ENCODE results near the gene ADGRG2. TPM values are rescaled to one million over a fixed set of nuclear protein-coding genes. Genes with fewer than 3 reads are reported as not detected.

The ADGRG2 gene
- total RNA-seq, 4 donors from 2014 or later: 0.83 to 2.7 (median 2.1) TPM

DNA sequence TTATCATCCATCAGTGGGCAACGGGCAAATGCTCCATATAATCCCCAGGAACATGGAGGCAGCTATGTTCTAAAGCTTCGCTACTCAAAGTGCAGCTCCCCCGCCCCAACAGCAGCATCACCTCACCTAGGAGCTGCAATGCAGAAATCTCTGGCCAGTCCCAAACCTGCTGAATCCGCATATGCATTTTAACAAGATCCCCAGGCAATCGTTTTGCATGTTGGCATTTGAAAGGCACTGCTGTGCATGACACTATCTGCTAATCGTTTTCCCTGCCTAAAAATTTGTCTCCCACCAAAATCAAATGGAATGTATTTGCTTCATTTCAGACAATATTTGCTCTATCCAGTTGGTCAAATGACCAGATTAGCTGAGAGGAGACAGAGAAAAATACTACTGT is 15.2 kb downstream of the ADGRG2 start:
- H3K36me3 ChIP-seq: no peaks in the 10 kb centered on the region
- intact Hi-C loops (cut with DNase I): no loop called here
- peaks cover 0 to 9% (median 0%) of the 10 kb centered on the region in 4 donors for H3K27me3 ChIP-seq
- WGBS: 18% methylated on average over 6 of the region's 6 CpGs
- TF ChIP-seq POLR2A (IDR thresholded peaks at IDR 0.05; ENCODE audit: low read depth) (no peak), EP300 (IDR thresholded peaks at IDR 0.05) (no peak), CTCF (IDR thresholded peaks at IDR 0.05) (no peak), POLR2AphosphoS5 (IDR thresholded peaks at IDR 0.05) (no peak)
- H3K27ac ChIP-seq (replicated peaks in 1 of 4): no peak overlapping the region
- DNase-seq (ENCODE audit: extremely low spot score): no peak
- no peak overlapping the region for H3K4me3 ChIP-seq
- no peaks in the 10 kb centered on the region for H3K4me1 ChIP-seq
- H3K9me3 ChIP-seq: no peaks in the 10 kb centered on the region

- intact Hi-C loops (cut with DNase I): no loop called here
- Histone ChIP-seq H3K4me3 (no peak overlapping the region), H3K9me3 (no peaks in the 10 kb centered on the region), H3K27me3 (no peaks in the 10 kb centered on the region), H3K27ac (replicated peaks in 1 of 4) (no peak overlapping the region), H3K4me1 (no peaks in the 10 kb centered on the region), H3K36me3 (no peaks in the 10 kb centered on the region)
- DNase-seq (ENCODE audit: extremely low spot score): no peak
- TF ChIP-seq POLR2AphosphoS5 (IDR thresholded peaks at IDR 0.05): no peak
- TF ChIP-seq CTCF (IDR thresholded peaks at IDR 0.05): no peak
- no peak for TF ChIP-seq POLR2A (IDR thresholded peaks at IDR 0.05; ENCODE audit: low read depth)
- no peak for TF ChIP-seq EP300 (IDR thresholded peaks at IDR 0.05)
- WGBS: 86% methylated on average over 9 of the region's 9 CpGs
Observed at GRCh38 chrX:19100586-19100985, 21.7 kb downstream of the ADGRG2 start.

DNA sequence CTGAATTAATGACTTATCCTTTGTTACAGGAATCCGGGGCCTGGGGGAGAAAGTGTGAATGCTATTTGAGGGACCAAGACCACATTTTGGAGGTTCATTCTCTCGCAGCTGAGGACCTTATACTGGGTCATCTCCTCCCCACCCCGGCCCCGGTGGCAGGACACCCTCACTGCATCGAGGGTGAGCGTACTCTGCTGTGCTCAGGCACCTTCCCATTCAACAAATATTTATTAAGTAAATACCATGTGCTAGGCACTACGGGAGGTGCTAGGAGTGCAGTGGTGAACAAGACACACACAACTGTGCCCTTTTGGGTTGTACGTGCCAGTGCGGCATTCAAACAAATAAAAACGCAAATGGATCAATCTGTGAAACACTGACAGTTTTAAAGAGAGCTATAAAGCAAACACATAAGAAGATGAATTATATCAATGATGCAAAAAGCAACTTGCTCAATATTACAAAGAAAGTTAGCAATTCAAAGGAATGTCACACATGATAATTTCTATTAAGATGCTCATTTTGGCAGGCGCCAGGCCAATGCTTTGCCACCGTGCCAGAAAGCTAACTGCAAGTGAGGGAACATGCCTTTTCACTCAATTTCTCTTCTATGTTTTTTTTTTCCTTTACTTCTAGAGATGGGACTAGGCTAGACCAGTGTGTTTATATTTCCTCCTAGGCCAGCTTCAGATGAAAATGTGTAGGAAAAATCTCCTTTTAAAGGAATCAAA is 24.6 kb downstream of the ADGRG2 start:
- intact Hi-C loops (cut with DNase I): no loop called here
- TF ChIP-seq CTCF (IDR thresholded peaks at IDR 0.05): no peak
- TF ChIP-seq POLR2AphosphoS5 (IDR thresholded peaks at IDR 0.05): no peak
- TF ChIP-seq POLR2A (IDR thresholded peaks at IDR 0.05; ENCODE audit: low read depth): no peak
- no peak for TF ChIP-seq EP300 (IDR thresholded peaks at IDR 0.05)
- 84% methylated on average over 12 of the region's 12 CpGs for WGBS
- H3K9me3 ChIP-seq: no peaks in the 10 kb centered on the region
- no peak for DNase-seq (ENCODE audit: extremely low spot score)
- H3K36me3 ChIP-seq: no peaks in the 10 kb centered on the region
- H3K27me3 ChIP-seq: no peaks in the 10 kb centered on the region
- H3K4me3 ChIP-seq: no peak overlapping the region
- no peak overlapping the region for H3K27ac ChIP-seq (replicated peaks in 1 of 4)
- H3K4me1 ChIP-seq: no peaks in the 10 kb centered on the region

DNA sequence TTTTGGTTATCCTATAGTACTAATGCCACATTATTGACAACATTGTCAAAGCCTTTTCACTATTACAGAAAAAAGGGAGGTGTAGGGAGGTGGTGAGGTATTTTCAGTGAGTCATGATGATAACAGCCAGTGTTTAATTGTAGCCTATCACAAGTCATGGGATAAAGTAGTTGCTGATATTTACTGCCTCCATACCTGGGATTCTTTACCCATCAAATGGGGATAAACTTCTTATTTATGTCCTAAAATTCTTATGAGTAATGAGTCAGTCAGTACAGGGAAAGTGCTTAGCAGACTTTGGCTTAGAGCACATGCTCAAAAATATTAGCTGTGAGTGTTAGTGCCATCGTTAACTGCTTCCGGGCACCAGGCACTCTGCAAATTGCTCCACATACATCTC is 25.7 kb downstream of the ADGRG2 start:
- no peak for TF ChIP-seq POLR2A (IDR thresholded peaks at IDR 0.05; ENCODE audit: low read depth)
- TF ChIP-seq CTCF (IDR thresholded peaks at IDR 0.05): no peak
- TF ChIP-seq EP300 (IDR thresholded peaks at IDR 0.05): no peak
- no peak for TF ChIP-seq POLR2AphosphoS5 (IDR thresholded peaks at IDR 0.05)
- Histone ChIP-seq H3K4me3 (no peak overlapping the region), H3K27me3 (no peaks in the 10 kb centered on the region), H3K4me1 (no peaks in the 10 kb centered on the region), H3K9me3 (no peaks in the 10 kb centered on the region), H3K36me3 (no peaks in the 10 kb centered on the region), H3K27ac (replicated peaks in 1 of 4) (no peak overlapping the region)
- no peak for DNase-seq (ENCODE audit: extremely low spot score)
- WGBS: 90% methylated on average over 2 of the region's 2 CpGs
- intact Hi-C loops (cut with DNase I): no loop called here

DNA sequence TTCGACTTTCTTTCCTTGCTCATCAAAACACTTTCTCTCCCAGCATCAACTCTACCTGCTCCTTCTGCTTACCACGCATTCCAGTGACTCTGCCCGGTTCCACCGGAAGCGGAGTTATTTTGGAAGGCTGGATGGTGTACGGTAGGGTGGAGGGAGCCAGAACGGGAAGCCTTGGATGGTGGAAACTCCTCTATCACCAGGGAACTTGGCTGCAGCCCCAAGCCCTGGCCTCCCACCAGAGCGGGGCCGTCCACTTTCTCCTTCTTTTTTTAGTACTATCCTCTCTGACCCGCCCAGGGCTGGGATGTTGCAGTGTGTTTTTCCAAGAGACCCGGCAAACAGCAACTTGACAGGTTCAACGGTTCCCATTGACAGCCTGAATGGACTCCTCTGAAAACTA is 27.6 kb downstream of the ADGRG2 start:
- Histone ChIP-seq H3K27ac (replicated peaks in 1 of 4) (no peak overlapping the region), H3K4me1 (no peaks in the 10 kb centered on the region), H3K9me3 (peaks cover 0 to 8% (median 1%) of the 10 kb centered on the region in 4 donors), H3K36me3 (no peaks in the 10 kb centered on the region), H3K4me3 (no peak overlapping the region), H3K27me3 (no peaks in the 10 kb centered on the region)
- TF ChIP-seq EP300 (IDR thresholded peaks at IDR 0.05) (no peak), POLR2A (IDR thresholded peaks at IDR 0.05; ENCODE audit: low read depth) (no peak), CTCF (IDR thresholded peaks at IDR 0.05) (no peak), POLR2AphosphoS5 (IDR thresholded peaks at IDR 0.05) (no peak)
- 75% methylated on average over 12 of the region's 12 CpGs for WGBS
- no peak for DNase-seq (ENCODE audit: extremely low spot score)
- intact Hi-C loops (cut with DNase I): no loop called here

Measured in esophagus muscularis mucosa (tissue), 4 donors.